ENCODE results near the gene ATG101. TPM values are rescaled to one million over a fixed set of nuclear protein-coding genes. Genes with fewer than 3 reads are reported as not detected.
A peak's percentile ranks its signal among the peaks of the same experiment; 100 is the strongest.

The ATG101 gene
- total RNA-seq, 2 donors from 2014 or later = 43.0 to 46.6 TPM

- ATAC-seq (ENCODE audit: insufficient number of reproducible peaks, low FRiP score, low read depth) (no peak), DNase-seq (ENCODE audit: low spot score) (no peak)
- Histone ChIP-seq H3K27me3 (replicated peaks; ENCODE audit: insufficient read depth) (no peaks in the 10 kb centered on the region), H3K4me3 (no peak within 1 kb of the TSS), H3K36me3 (peaks cover 20% of the 10 kb centered on the region), H3K9me3 (no peaks in the 10 kb centered on the region), H3K27ac (no peak within 1 kb of the TSS), H3K4me1 (ENCODE audit: control insufficient read depth in 1 of 2, low read depth in 2 of 2) (peaks cover 7 to 15% of the 10 kb centered on the region in 2 donors)
- TF ChIP-seq CTCF (IDR thresholded peaks at IDR 0.05) = no peak
Measured at GRCh38 chr12:52079576-52080402, 10.0 kb downstream of the ATG101 start, which contains the start of gene SMIM41. TSS of gene SMIM41 (plus strand) at chr12:52079704. CDS start at chr12:52079780, 76 bp downstream.

DNA sequence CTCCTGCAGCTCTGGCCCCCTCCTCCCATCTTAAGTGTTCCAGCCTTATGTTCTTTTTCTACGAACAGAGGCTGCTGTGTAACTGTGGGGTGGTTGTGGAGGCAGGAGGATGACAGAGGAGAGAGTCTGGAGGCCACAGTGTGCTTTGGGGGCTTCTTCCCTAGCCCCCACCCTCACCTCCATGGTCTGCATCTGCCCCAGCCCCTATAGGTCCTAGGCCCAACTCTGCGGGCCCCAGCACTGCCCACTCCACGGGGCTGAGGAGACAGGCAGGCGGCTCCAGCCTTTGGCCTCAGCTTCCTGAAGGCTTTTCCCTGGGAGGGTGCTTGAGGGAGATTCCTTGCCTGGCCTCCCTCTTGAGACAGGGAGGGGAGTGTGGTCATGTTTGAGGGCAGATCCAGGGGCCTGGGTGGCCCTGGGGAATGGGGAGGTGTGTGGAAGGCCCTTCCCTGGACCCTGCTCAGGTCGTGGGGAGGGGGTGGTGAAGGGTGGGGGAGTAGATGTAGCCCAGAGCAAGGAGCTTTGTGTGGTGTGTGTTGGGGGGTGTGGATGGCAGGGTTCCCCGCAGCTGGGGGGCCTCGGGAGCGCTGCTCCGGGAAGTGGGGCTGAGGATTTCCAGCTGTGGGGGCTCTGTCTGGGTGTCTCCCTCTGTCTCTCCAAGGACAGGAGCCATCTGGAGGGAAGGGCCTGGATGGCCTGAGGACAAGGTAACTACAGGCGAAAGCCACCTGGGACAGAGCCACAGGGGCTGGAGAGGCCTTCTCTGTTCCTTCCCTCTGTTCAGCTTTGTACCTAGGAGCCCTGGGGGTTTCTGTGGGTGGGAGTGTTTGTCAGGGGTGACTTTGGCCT lies 10.8 kb downstream of the ATG101 start:
- TF ChIP-seq CTCF (IDR thresholded peaks at IDR 0.05) = no peak
- Histone ChIP-seq H3K36me3 (peaks cover 20% of the 10 kb centered on the region), H3K27me3 (replicated peaks; ENCODE audit: insufficient read depth) (no peaks in the 10 kb centered on the region), H3K4me1 (ENCODE audit: control insufficient read depth in 1 of 2, low read depth in 2 of 2) (peaks cover 7 to 15% of the 10 kb centered on the region in 2 donors), H3K4me3 (no peak overlapping the region), H3K27ac (peak overlapping the region in 1 of 2 donors; percentile 28), H3K9me3 (no peaks in the 10 kb centered on the region)
- ATAC-seq (ENCODE audit: insufficient number of reproducible peaks, low FRiP score, low read depth) (no peak), DNase-seq (ENCODE audit: low spot score) (no peak)

DNA sequence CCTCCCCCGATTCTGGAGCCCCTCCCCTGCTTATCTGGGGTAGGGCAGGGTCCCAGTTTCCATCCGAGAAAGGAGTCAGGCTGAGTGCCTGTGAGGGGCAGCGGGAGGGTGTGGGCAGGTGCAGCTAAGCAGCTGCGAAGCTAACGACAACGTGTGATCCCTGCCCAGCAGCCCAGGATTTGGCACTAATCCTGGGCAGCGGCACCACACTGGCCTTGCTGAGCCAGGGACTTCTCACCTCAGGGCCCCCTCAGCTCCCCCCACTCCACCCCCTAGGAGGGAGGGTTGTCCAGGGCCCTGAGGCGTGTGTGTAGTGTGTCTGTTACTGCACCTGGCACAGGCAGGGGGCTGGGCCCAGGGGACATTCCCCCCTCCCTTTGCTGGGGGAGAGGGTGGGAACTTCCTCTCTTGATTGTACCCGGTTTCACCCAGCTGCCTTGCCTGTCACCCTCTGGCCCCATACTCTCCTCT lies 11.5 kb downstream of the ATG101 start:
- ATAC-seq (ENCODE audit: insufficient number of reproducible peaks, low FRiP score, low read depth) (no peak), DNase-seq (ENCODE audit: low spot score) (no peak)

DNA sequence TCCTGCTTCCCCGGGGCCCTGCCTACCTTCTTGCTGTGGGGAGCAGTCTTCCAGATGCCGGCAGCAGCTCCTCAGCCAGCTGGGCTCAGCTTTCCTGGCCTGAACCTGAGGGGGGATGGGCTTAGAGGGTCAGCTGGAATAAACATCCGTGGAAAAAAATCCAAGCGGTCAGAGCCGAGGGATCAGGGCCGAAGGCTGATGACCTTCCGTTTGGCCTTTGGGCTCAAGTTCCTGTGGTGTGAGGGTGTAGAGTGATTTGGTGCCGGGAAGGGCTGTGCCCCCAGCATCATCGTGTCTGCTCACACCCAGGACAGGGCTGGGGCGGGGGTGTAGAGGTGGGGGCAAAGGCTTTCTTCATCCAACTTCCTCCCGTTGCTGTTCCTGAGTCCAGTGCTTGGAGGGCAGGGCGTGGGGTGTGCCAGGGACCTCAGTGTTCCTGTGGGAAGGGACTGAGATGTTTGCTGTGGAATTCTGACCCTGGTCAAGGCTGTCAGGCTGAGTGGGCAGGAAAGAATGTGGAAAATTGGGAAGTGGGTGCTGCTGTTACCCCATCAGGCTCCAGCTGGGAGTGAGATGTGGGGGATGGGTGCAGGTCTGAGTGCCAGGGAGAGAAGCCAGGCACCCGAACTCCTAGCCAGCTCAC lies 12.4 kb downstream of the ATG101 start:
- Histone ChIP-seq H3K4me1 (ENCODE audit: control insufficient read depth in 1 of 2, low read depth in 2 of 2) (peaks cover 7 to 15% of the 10 kb centered on the region in 2 donors), H3K27me3 (replicated peaks; ENCODE audit: insufficient read depth) (no peaks in the 10 kb centered on the region), H3K27ac (peak overlapping the region in 1 of 2 donors; percentile 28), H3K36me3 (peaks cover 12% of the 10 kb centered on the region), H3K4me3 (no peak overlapping the region), H3K9me3 (no peaks in the 10 kb centered on the region)
- ATAC-seq (ENCODE audit: insufficient number of reproducible peaks, low FRiP score, low read depth) (no peak), DNase-seq (ENCODE audit: low spot score) (no peak)
- TF ChIP-seq CTCF (IDR thresholded peaks at IDR 0.05) = no peak

More for the DNA sequence above, 11.5 kb downstream of the ATG101 start:
- no peaks in the 10 kb centered on the region for H3K27me3 ChIP-seq (replicated peaks; ENCODE audit: insufficient read depth)
- H3K9me3 ChIP-seq = no peaks in the 10 kb centered on the region
- peak overlapping the region in 1 of 2 donors; percentile 28 for H3K27ac ChIP-seq
- TF ChIP-seq CTCF (IDR thresholded peaks at IDR 0.05) = no peak
- H3K4me3 ChIP-seq = no peak overlapping the region
- peaks cover 7 to 15% of the 10 kb centered on the region in 2 donors for H3K4me1 ChIP-seq (ENCODE audit: control insufficient read depth in 1 of 2, low read depth in 2 of 2)
- peaks cover 20% of the 10 kb centered on the region for H3K36me3 ChIP-seq

Data from thoracic aorta (tissue), 2 donors.